Epithelial cell of proximal tubule (primary cell): ENCODE data around the gene SURF2. TPM values are rescaled to one million over a fixed set of nuclear protein-coding genes. Genes with fewer than 3 reads are reported as not detected.

ENCODE experiments used
- DNase-seq: peaks from one replicate; pipeline ENCODE4 v3.0.0-alpha.2; 2011; ENCODE audit warnings: low read depth
- H3K4me3 ChIP-seq: 2 replicates; pipeline ENCODE4 v1.5.1; 2011; ENCODE audit warnings: low read depth, mild to moderate bottlenecking, low read length
- CTCF ChIP-seq: conservative IDR thresholded peaks from 2 replicates; pipeline ENCODE4 v1.5.1; 2012; ENCODE audit warnings: low read depth, mild to moderate bottlenecking, low read length
- total RNA-seq: library from RNA; depleted of rRNA; stranded (reverse); fragments of >200 nt; gene quantifications from 2 replicates; pipeline ENCODE4 v1.2.3, GENCODE V29; 2015

The SURF2 gene
- total RNA-seq, 1 donor from 2014 or later = 27.6 TPM

- no peak for DNase-seq
- TF ChIP-seq CTCF = no peak
- H3K4me3 ChIP-seq = no peak overlapping the region
These were observed 46.3 kb downstream of the SURF2 start for GRCh38 chr9:133402689-133403088.

- peak; percentile 73 for TF ChIP-seq CTCF
- H3K4me3 ChIP-seq = no peak overlapping the region
- DNase-seq = no peak
These were observed 47.6 kb downstream of the SURF2 start for GRCh38 chr9:133403766-133404453.

GRCh38 chr9:133404454-133405002 lies 48.2 kb downstream of the SURF2 start:
- no peak overlapping the region for H3K4me3 ChIP-seq
- DNase-seq = no peak
- no peak for TF ChIP-seq CTCF

- no peak for DNase-seq
- no peak for TF ChIP-seq CTCF
- H3K4me3 ChIP-seq = no peak overlapping the region
These were observed 49.4 kb downstream of the SURF2 start for GRCh38 chr9:133405508-133406438.

- H3K4me3 ChIP-seq = no peak overlapping the region
- peak; percentile 94 for TF ChIP-seq CTCF
- no peak for DNase-seq
These were observed 50.3 kb downstream of the SURF2 start for GRCh38 chr9:133406480-133407307.

- no peak for TF ChIP-seq CTCF
- DNase-seq = no peak
- no peak overlapping the region for H3K4me3 ChIP-seq
These were observed 51.7 kb downstream of the SURF2 start for GRCh38 chr9:133408042-133408441.

Other genes with a start within 250 kb of the SURF2 start
- 18.2 and 39.0 TPM in 2 replicates for gene RALGDS, start 235.3 kb upstream of the SURF2 start, total RNA-seq
- 9.8 and 10.0 TPM in 2 replicates for gene GBGT1, start 192.6 kb upstream of the SURF2 start, total RNA-seq
- gene OBP2B, start 147.3 kb upstream of the SURF2 start, total RNA-seq = not detected in 2 replicates
- 0.65 and 2.5 TPM in 2 replicates for gene ABO, start 81.3 kb upstream of the SURF2 start, total RNA-seq
- gene SURF6, start 20.4 kb upstream of the SURF2 start, total RNA-seq = 16.7 and 20.7 TPM in 2 replicates
- gene MED22, start 8.4 kb upstream of the SURF2 start, total RNA-seq = 18.4 and 30.0 TPM in 2 replicates
- gene RPL7A, start 8.3 kb upstream of the SURF2 start, total RNA-seq = 2,685 and 3,393 TPM in 2 replicates
- gene SURF1, start 63 bp upstream of the SURF2 start, total RNA-seq = 27.3 and 31.3 TPM in 2 replicates
- gene SURF4, start 19.5 kb downstream of the SURF2 start, total RNA-seq = 125 and 252 TPM in 2 replicates
- gene STKLD1, start 19.8 kb downstream of the SURF2 start, total RNA-seq = 1.3 TPM in 1 of 2 replicates, not detected in the other
- 24.4 and 30.4 TPM in 2 replicates for gene REXO4, start 61.5 kb downstream of the SURF2 start, total RNA-seq
- gene ADAMTS13, start 65.8 kb downstream of the SURF2 start, total RNA-seq = 0.22 and 0.75 TPM in 2 replicates
- 4.3 and 11.0 TPM in 2 replicates for gene CACFD1, start 103.4 kb downstream of the SURF2 start, total RNA-seq
- 29.2 and 40.5 TPM in 2 replicates for gene SLC2A6, start 122.5 kb downstream of the SURF2 start, total RNA-seq
- gene MYMK, start 168.4 kb downstream of the SURF2 start, total RNA-seq = not detected in 2 replicates
- not detected in 2 replicates for gene ADAMTSL2, start 178.2 kb downstream of the SURF2 start, total RNA-seq